Measurements from ENCODE around the gene CAVIN1.

GRCh38 chr17:42363767-42364585 lies 59.1 kb downstream of the CAVIN1 start:
- TF ChIP-seq CTCF (IDR thresholded peaks at IDR 0.05) (no peak), EZH2 (IDR thresholded peaks at IDR 0.05) (no peak), EZH2phosphoT487 (IDR thresholded peaks at IDR 0.05) (no peak)

All from neural progenitor cell (in vitro differentiated cells).